Hypothalamus (tissue), 51 donors: ENCODE results near the gene LRRC31.

ENCODE experiments used
- DNase-seq, 51 donors: peaks; one replicate each; lab custom pipeline; 2025; lab: John Stamatoyannopoulos, UW

Gene LRRC31

GRCh38 chr3:169865176-169865767, 4.5 kb downstream of the LRRC31 start:
- DNase-seq, result no peak

GRCh38 chr3:169864270-169864669, 5.5 kb downstream of the LRRC31 start:
- no peak for DNase-seq

- peak in 40 of 51 donors; percentile 1 to 78 (median 31) for DNase-seq
Measured at GRCh38 chr3:169863458-169863899, 6.3 kb downstream of the LRRC31 start.

GRCh38 chr3:169861871-169862270, 7.9 kb downstream of the LRRC31 start:
- no peak for DNase-seq

GRCh38 chr3:169857811-169858210, 11.9 kb downstream of the LRRC31 start:
- no peak for DNase-seq

- DNase-seq, result no peak
Measured at GRCh38 chr3:169855514-169855913, 14.2 kb downstream of the LRRC31 start.

GRCh38 chr3:169850618-169851017, 19.1 kb downstream of the LRRC31 start:
- no peak for DNase-seq

- DNase-seq, result no peak
Measured at GRCh38 chr3:169848741-169849140, 21.0 kb downstream of the LRRC31 start.

- no peak for DNase-seq
Measured at GRCh38 chr3:169847896-169848295, 21.8 kb downstream of the LRRC31 start.

GRCh38 chr3:169846458-169847193, 23.1 kb downstream of the LRRC31 start:
- DNase-seq, result no peak

GRCh38 chr3:169842960-169843359, 26.8 kb downstream of the LRRC31 start:
- no peak for DNase-seq

GRCh38 chr3:169841171-169841570, 28.6 kb downstream of the LRRC31 start:
- no peak for DNase-seq

- no peak for DNase-seq
Measured at GRCh38 chr3:169838511-169839030, 31.2 kb downstream of the LRRC31 start.

GRCh38 chr3:169836942-169837275, 32.8 kb downstream of the LRRC31 start:
- no peak for DNase-seq

- no peak for DNase-seq
Measured at GRCh38 chr3:169836078-169836941, 33.4 kb downstream of the LRRC31 start.

GRCh38 chr3:169835533-169835932, 34.2 kb downstream of the LRRC31 start:
- DNase-seq, result no peak

- no peak for DNase-seq
Measured at GRCh38 chr3:169827712-169828111, 42.0 kb downstream of the LRRC31 start.

GRCh38 chr3:169825316-169825715, 44.4 kb downstream of the LRRC31 start:
- no peak for DNase-seq

GRCh38 chr3:169822983-169823382, 46.8 kb downstream of the LRRC31 start:
- DNase-seq, result no peak

GRCh38 chr3:169822540-169822939, 47.2 kb downstream of the LRRC31 start:
- no peak for DNase-seq

GRCh38 chr3:169822091-169822490, 47.6 kb downstream of the LRRC31 start:
- DNase-seq, result no peak
